Activated naive CD8-positive, alpha-beta T cell treated with anti-CD3 and anti-CD28 coated beads, Interleukin-2, amount 10 ng/mL, durations not matched to agents 7 days and 5 days (primary cell): ENCODE measurements around the gene IL10RB. TPM values are rescaled to one million over a fixed set of nuclear protein-coding genes. Genes with fewer than 3 reads are reported as not detected.
"Not testable (repeated sequence)": the region's sequence is repeated elsewhere in the genome, so short reads cannot be mapped to it uniquely, and the experiment has no call there.

Source experiments
- ATAC-seq: fragments of 150-1000 bp; cut with Tn5 transposase; one replicate; pipeline ENCODE4 v1.10.0; 2021; ENCODE audit warnings: low read depth, moderate library complexity
- POLR2A ChIA-PET: fragments of 350-600 bp; sonication (Branson Sonifier 250); formaldehyde crosslinking; loops from one replicate; lab custom pipeline; 2021; ENCODE audit warnings: antibody characterized with exemption; lab: Charles Lee
- DNase-seq: peaks from one replicate; pipeline ENCODE4 v3.0.0; 2021
- H3K27ac Mint-ChIP-seq: one replicate; pipeline ENCODE4 v1.8.0; 2022; ENCODE audit warnings: mild to moderate bottlenecking, mixed read lengths
- H3K27me3 Mint-ChIP-seq: one replicate; pipeline ENCODE4 v1.8.0; 2022; ENCODE audit warnings: mild to moderate bottlenecking, moderate library complexity, mixed read lengths
- H3K36me3 Mint-ChIP-seq: one replicate; pipeline ENCODE4 v1.8.0; 2021; ENCODE audit warnings: mild to moderate bottlenecking, mixed read lengths
- H3K4me1 Mint-ChIP-seq: one replicate; pipeline ENCODE4 v1.8.0; 2021; ENCODE audit warnings: mixed read lengths
- H3K4me3 Mint-ChIP-seq: one replicate; pipeline ENCODE4 v1.8.0; 2022; ENCODE audit warnings: mild to moderate bottlenecking, moderate library complexity, mixed read lengths
- H3K9me3 Mint-ChIP-seq: one replicate; pipeline ENCODE4 v1.8.0; 2021; ENCODE audit warnings: mixed read lengths
- total RNA-seq, 2 experiments: library from RNA; stranded (reverse); gene quantifications; one replicate each; pipeline ENCODE4 v1.2.3, GENCODE V29; 2021

The IL10RB gene
- total RNA-seq, result 10 to 100 TPM; 40.6 to 44.1 TPM

DNA sequence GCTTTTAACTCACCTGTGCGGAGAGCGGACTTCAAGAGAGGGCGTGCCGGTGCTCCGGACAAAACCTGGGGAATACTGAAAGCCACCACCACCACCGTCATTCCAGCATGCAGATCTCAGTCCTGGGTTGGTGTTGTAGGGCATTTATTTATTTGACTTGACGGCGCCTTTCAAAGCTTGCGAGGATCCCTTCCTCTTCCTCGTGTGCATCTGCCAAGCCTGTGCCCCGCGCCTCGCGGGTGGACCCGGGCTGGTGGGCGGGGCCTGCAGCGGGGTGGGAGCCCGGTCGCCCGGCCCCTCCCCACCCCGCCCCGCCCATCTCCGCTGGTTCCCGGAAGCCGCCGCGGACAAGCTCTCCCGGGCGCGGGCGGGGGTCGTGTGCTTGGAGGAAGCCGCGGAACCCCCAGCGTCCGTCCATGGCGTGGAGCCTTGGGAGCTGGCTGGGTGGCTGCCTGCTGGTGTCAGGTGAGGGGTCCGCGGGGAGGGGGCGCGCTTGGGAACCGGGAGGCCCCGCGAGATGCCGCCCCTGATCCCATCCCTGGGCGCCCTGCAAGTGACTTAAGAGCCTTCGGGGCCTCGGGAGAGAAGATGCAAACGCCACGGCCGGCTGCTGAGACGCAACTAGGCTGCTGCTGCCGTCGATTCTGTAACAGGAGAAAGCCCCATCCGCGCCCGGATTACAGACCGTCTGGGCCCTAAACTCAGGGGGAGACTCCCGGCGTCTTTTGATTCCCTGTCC, at the start of gene IL10RB:
Gene IL10RB (plus strand): TSS at position 318 of the 739 bp plus-strand sequence. CDS start 99 bp downstream, at position 417.
- peak; percentile 77 for ATAC-seq
- POLR2A ChIA-PET, result interaction anchor here (0.8 to 2.6 kb wide), 15 partner anchors 20 to 277 kb away, joined by 3 to 15 read pairs (median 3); partner anchors contain the start of genes IFNAR1, SON and TMEM50B
- DNase-seq, result peak; percentile 88
- peak within 1 kb of the TSS; percentile 97 for H3K4me3 Mint-ChIP-seq
- peaks cover 38% of the 10 kb centered on the region for H3K36me3 Mint-ChIP-seq
- peak within 1 kb of the TSS; percentile 88 for H3K27ac Mint-ChIP-seq
- peaks cover 44% of the 10 kb centered on the region for H3K4me1 Mint-ChIP-seq
- H3K27me3 Mint-ChIP-seq, result no peaks in the 10 kb centered on the region
- H3K9me3 Mint-ChIP-seq, result no peaks in the 10 kb centered on the region

GRCh38 chr21:33217138-33217520, 49.0 kb upstream of the IL10RB start:
- peaks cover 5% of the 10 kb centered on the region for H3K9me3 Mint-ChIP-seq
- H3K27ac Mint-ChIP-seq, result no peak overlapping the region
- H3K4me1 Mint-ChIP-seq, result peaks cover 50% of the 10 kb centered on the region
- ATAC-seq, result no peak
- H3K36me3 Mint-ChIP-seq, result peaks cover 22% of the 10 kb centered on the region
- DNase-seq, result no peak
- POLR2A ChIA-PET, result interaction anchor here (0.6 to 1.1 kb wide), 2 partner anchors 11 to 21 kb away, joined by 4 to 5 read pairs; no protein-coding TSS in a partner anchor
- no peaks in the 10 kb centered on the region for H3K27me3 Mint-ChIP-seq
- no peak overlapping the region for H3K4me3 Mint-ChIP-seq

GRCh38 chr21:33219300-33219699, 46.9 kb upstream of the IL10RB start:
- H3K27me3 Mint-ChIP-seq, result no peaks in the 10 kb centered on the region
- peaks cover 22% of the 10 kb centered on the region for H3K36me3 Mint-ChIP-seq
- peaks cover 34% of the 10 kb centered on the region for H3K4me1 Mint-ChIP-seq
- ATAC-seq, result no peak
- H3K4me3 Mint-ChIP-seq, result no peak overlapping the region
- H3K9me3 Mint-ChIP-seq, result peaks cover 12% of the 10 kb centered on the region
- DNase-seq, result no peak
- POLR2A ChIA-PET, result interaction anchor here (0.6 to 1.3 kb wide), 3 partner anchors 11 to 142 kb away, joined by 4 read pairs; no protein-coding TSS in a partner anchor
- H3K27ac Mint-ChIP-seq, result no peak overlapping the region

DNA sequence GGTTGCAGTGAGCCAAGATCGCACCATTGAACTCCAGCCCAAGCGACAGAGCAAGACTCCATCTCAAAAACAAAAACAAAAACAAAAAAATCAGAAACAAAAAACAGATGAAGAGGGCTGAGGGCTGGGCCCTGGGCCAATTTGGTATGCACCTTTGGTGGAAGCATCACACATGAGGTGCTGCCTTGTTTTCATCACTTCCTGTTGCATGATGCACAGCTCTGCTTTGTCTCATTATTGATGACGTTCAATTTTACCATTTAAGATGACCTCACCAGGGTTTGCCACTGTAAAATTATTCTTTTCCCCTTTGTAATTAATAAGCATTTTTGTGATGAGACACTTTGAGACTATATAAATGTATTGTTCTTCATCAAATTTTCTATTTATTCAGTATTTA, 46.2 kb upstream of the IL10RB start:
- H3K27ac Mint-ChIP-seq, result no peak overlapping the region
- no peak for ATAC-seq
- POLR2A ChIA-PET, result interaction anchor here (1.3 kb wide), 1 partner anchor 10 kb away, joined by 4 read pairs; no protein-coding TSS in a partner anchor

DNA sequence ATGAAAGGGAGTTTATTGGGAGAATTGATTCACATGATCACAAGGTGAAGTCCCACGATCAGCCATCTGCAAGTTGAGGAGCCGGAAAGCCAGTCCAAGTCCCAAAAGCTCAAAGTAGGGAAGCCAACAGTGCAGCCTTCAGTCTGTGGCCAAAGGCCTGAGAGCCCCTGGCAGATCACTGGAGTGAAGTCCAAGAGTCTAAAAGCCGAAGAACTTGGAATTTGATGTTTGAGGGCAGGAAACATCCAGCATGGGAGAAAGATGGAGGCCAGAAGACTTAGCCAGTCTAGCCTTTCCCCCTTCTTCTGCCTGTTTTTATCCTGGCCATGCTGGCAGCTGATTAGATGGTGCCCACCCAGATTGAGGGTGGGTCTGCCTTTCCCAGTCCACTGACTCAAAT, 40.8 kb upstream of the IL10RB start:
- ATAC-seq, H3K4me3 Mint-ChIP-seq, H3K9me3 Mint-ChIP-seq, DNase-seq, POLR2A ChIA-PET, H3K27ac Mint-ChIP-seq, H3K27me3 Mint-ChIP-seq: not testable (repeated sequence)
- peaks cover 12% of the 10 kb centered on the region for H3K36me3 Mint-ChIP-seq
- peaks cover 13% of the 10 kb centered on the region for H3K4me1 Mint-ChIP-seq

More for the DNA sequence above, 46.2 kb upstream of the IL10RB start:
- H3K36me3 Mint-ChIP-seq, result peaks cover 19% of the 10 kb centered on the region
- H3K9me3 Mint-ChIP-seq, result peaks cover 12% of the 10 kb centered on the region
- no peaks in the 10 kb centered on the region for H3K27me3 Mint-ChIP-seq
- no peak for DNase-seq
- no peak overlapping the region for H3K4me3 Mint-ChIP-seq
- H3K4me1 Mint-ChIP-seq, result peaks cover 31% of the 10 kb centered on the region

DNA sequence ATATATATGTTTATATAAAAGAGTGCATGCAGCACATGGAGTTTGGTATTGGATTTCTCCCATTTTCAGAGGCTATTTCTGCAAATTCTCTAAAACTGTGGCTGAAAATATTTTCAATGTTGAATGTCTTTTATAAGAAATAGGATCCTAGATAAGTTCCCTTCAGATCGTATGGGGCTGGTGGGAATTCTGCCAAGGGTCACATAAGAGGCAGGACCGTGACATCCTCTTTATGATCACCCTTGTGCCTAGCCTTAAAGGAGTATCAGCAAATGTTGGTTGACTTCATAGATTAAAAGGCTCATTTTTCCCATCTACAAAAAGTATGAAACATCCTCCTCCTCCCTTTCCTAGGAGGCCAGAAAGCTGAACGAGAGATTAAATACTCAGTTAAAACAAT, 37.7 kb upstream of the IL10RB start:
- POLR2A ChIA-PET, result interaction anchor here (3.2 kb wide), 1 partner anchor 10 kb away, joined by 9 read pairs; no protein-coding TSS in a partner anchor
- no peaks in the 10 kb centered on the region for H3K9me3 Mint-ChIP-seq
- no peak overlapping the region for H3K27ac Mint-ChIP-seq

DNA sequence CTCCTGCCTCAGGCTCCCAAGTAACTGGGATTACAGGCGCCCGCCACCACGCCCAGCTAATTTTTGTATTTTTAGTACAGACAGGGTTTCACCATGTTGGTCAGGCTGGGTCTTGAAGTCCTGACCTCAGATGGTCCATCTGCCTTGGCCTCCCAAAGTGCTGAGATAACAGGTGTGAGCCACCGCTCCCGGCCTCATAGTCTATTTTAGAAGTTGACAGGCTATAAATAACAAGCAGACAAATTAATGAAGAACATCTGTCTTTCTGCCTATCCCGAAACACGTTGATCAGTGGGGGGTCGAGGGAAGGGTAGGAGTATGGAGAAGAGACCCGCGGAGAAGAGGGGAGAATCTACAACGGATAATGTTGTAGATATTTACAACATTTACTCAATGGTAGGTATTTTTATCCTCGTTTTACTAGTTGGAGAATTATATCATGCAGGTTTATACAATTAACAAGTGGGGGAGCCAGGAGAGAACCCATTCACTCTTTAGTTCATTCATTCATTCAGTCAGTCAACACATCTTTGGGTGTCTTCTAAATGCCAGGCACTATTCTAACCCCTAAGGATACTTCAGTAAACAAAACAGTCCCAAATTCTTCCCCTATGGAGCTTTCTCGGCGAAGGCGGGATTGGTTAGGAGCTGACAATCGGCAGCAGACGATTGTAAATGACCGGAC, 36.9 kb upstream of the IL10RB start:
- peak overlapping the region; percentile 87 for H3K4me3 Mint-ChIP-seq
- POLR2A ChIA-PET, result interaction anchor here (0.6 to 3.2 kb wide), 2 partner anchors 9 to 37 kb away, joined by 3 to 9 read pairs; partner anchors contain the start of gene IL10RB
- no peaks in the 10 kb centered on the region for H3K9me3 Mint-ChIP-seq
- ATAC-seq (peak; percentile 8), DNase-seq (no peak)
- H3K27me3 Mint-ChIP-seq, result peaks cover 2% of the 10 kb centered on the region
- peaks cover 36% of the 10 kb centered on the region for H3K4me1 Mint-ChIP-seq
- peak overlapping the region; percentile 85 for H3K27ac Mint-ChIP-seq
- H3K36me3 Mint-ChIP-seq, result peaks cover 17% of the 10 kb centered on the region

More for the DNA sequence above, 37.7 kb upstream of the IL10RB start:
- Mint-ChIP-seq H3K27me3 (peaks cover 2% of the 10 kb centered on the region), H3K4me3 (no peak overlapping the region), H3K36me3 (peaks cover 14% of the 10 kb centered on the region), H3K4me1 (peaks cover 31% of the 10 kb centered on the region)
- no peak for ATAC-seq
- no peak for DNase-seq

DNA sequence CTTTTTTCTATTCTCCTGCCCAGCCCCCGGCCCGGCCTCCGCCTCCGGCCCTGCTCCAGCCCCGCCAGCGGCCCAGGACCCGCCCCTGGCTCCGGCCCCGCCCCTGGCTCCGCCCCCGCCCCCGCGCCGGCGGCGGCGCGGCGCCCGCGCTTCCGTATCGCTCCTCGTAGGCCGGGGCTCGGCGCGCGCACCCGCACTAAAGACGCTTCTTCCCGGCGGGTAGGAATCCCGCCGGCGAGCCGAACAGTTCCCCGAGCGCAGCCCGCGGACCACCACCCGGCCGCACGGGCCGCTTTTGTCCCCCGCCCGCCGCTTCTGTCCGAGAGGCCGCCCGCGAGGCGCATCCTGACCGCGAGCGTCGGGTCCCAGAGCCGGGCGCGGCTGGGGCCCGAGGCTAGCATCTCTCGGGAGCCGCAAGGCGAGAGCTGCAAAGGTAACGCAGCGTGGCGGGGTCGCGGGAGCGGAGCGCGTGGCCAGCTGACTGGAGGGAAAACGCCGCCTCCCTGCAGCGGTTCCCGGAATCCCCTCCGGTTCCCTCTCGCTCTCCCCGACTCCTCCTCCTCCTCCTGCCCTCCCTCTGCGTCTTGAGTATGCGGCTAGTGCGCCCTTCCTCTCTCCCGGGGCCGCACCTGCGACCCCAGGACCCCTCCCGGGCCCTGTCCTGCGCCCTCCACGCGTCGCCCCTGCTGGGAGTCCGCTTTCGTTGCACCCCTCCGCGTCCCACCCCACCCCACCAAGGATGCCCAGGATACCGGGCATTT, 36.2 kb upstream of the IL10RB start, which contains the start of gene IFNAR2:
Gene IFNAR2 (plus strand): TSS at position 155 of the 761 bp plus-strand sequence. CDS start 11,985 bp downstream, outside the sequence.
- Mint-ChIP-seq H3K4me3 (peak within 1 kb of the TSS; percentile 87), H3K27me3 (peaks cover 2% of the 10 kb centered on the region), H3K27ac (peak within 1 kb of the TSS; percentile 87), H3K4me1 (peaks cover 42% of the 10 kb centered on the region), H3K36me3 (peaks cover 23% of the 10 kb centered on the region), H3K9me3 (no peaks in the 10 kb centered on the region)
- ATAC-seq, result peak; percentile 81
- peak; percentile 86 for DNase-seq
- POLR2A ChIA-PET, result interaction anchor here (0.6 to 3.2 kb wide), 6 partner anchors 8 to 36 kb away, joined by 3 to 9 read pairs (median 4); partner anchors contain the start of gene IL10RB

DNA sequence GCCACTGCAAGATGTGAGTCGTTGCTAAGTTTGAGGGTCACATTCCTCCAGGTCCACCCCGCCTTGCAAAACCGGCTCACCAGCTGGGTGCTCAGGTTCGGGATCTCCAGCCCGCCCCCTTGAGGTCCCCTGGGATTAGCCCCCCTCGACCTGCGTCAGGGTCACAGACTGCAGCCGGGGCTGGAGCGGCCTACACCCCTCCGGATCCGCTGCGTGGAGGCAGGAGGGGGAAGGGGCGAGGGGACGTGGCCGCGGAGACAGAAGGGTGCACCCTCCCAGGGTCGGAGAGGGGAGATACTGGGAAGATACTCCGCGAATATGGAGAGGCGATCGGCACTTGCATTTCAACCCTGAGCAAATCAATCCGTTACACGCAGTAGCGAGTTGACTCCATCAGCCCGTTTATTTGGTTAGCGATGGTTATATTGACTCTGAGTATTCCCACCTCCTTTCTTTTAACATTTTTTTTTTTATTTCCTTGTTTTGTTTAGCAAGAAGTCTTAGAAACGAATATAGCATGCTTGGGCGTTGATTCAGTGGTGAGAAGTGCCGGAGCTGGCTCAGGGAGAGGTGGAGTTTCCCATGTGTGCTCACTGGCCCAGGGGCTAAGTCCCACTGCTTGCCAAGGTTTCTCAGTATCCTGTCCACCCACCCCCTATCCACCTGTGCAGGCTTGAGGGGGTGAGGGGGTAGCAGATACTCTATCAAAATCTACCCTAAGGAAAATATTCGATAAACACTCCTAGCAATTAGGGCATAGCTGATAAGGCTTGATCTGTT, 35.4 kb upstream of the IL10RB start:
- peaks cover 43% of the 10 kb centered on the region for H3K4me1 Mint-ChIP-seq
- H3K36me3 Mint-ChIP-seq, result peaks cover 23% of the 10 kb centered on the region
- peak overlapping the region; percentile 87 for H3K27ac Mint-ChIP-seq
- H3K27me3 Mint-ChIP-seq, result peaks cover 2% of the 10 kb centered on the region
- peak overlapping the region; percentile 87 for H3K4me3 Mint-ChIP-seq
- peak; percentile 69 for DNase-seq
- H3K9me3 Mint-ChIP-seq, result no peaks in the 10 kb centered on the region
- ATAC-seq, result peak; percentile 46
- POLR2A ChIA-PET, result interaction anchor here (0.6 to 3.2 kb wide), 9 partner anchors 7 to 94 kb away, joined by 3 to 9 read pairs (median 4); partner anchors contain the start of genes IFNAR1 and IL10RB

GRCh38 chr21:33231526-33231925, 34.6 kb upstream of the IL10RB start:
- peaks cover 26% of the 10 kb centered on the region for H3K36me3 Mint-ChIP-seq
- no peaks in the 10 kb centered on the region for H3K9me3 Mint-ChIP-seq
- H3K27me3 Mint-ChIP-seq, result no peaks in the 10 kb centered on the region
- DNase-seq (no peak), ATAC-seq (peak; percentile 14)
- H3K27ac Mint-ChIP-seq, result peak overlapping the region; percentile 85
- H3K4me1 Mint-ChIP-seq, result peaks cover 47% of the 10 kb centered on the region
- peak overlapping the region; percentile 87 for H3K4me3 Mint-ChIP-seq
- POLR2A ChIA-PET, result interaction anchor here (1.0 to 2.2 kb wide), 6 partner anchors 11 to 94 kb away, joined by 3 to 10 read pairs (median 6); partner anchors contain the start of genes IFNAR1 and IL10RB

DNA sequence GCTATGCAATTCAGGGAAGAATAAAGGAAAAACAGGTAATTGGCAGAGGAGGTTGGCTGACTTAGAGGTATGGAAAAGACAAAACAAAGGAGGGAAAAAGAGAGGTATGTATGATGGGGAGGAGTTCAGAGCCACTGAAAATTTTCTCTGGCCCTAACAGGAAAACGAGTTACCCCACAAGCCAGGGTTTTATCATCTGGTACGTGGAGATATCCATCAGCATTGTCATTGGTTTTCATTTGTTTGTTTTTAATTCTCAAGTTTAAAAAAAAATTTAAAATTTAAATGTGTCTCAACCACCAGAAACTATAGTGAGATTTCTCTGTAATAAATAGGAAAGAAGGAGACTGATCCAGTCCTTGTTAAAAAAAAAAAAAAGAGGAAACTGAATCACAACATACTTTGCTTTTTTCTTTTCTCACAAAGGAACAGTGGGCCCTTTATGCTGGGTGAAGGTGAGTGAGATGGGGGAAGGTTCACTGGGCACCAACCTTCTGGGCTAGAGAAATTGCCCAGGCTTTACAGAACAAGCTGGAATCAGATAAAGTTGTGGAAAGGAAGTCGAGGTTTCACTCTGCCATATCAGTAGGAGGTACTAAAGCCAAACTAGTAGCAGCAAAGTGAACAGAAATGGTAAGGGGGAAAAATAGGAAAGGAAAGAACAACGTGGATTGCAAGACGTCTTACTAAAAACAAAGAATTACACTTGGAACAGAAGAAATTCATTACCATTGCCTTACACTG, 33.7 kb upstream of the IL10RB start:
- Mint-ChIP-seq H3K9me3 (no peaks in the 10 kb centered on the region), H3K4me3 (peak overlapping the region; percentile 87), H3K4me1 (peaks cover 50% of the 10 kb centered on the region), H3K27me3 (no peaks in the 10 kb centered on the region), H3K27ac (peak overlapping the region; percentile 85), H3K36me3 (peaks cover 31% of the 10 kb centered on the region)
- DNase-seq (no peak), ATAC-seq (no peak)
- POLR2A ChIA-PET, result interaction anchor here (1.3 to 2.2 kb wide), 4 partner anchors 10 to 34 kb away, joined by 3 to 10 read pairs (median 6); partner anchors contain the start of gene IL10RB
